ENCODE measurements around the gene CDKN1C. TPM values are rescaled to one million over a fixed set of nuclear protein-coding genes. Genes with fewer than 3 reads are reported as not detected.

CDKN1C gene
- total RNA-seq, 1 donor from 2014 or later, result 1.4 TPM

GRCh38 chr11:2887515-2888195 lies 2.1 kb upstream of the CDKN1C start:
- ATAC-seq (ENCODE audit: low read depth) (no peak), DNase-seq (no peak)
- no peak for TF ChIP-seq CTCF (IDR thresholded peaks at IDR 0.05)
- H3K9me3 Mint-ChIP-seq, result no peaks in the 10 kb centered on the region
- ChIA-PET POLR2A (interaction anchor here (0.8 to 2.5 kb wide), 6 partner anchors 11 to 442 kb away, joined by 3 to 24 read pairs (median 4); a partner anchor contains a TSS), CTCF (interaction anchor here (0.8 to 11.9 kb wide), 10 partner anchors 9 to 467 kb away, joined by 3 to 334 read pairs (median 6); a partner anchor contains a TSS)
- H3K4me3 Mint-ChIP-seq, result peak overlapping the region; percentile 56
- H3K36me3 Mint-ChIP-seq (ENCODE audit: low read depth), result no peaks in the 10 kb centered on the region
- intact Hi-C loops (cut with micrococcal nuclease), result loop anchor here (1.0 to 10.0 kb wide), 8 partner anchors 15 to 693 kb away; partner anchors contain the start of gene TRPM5
- H3K27ac Mint-ChIP-seq, result no peak overlapping the region
- H3K27me3 Mint-ChIP-seq, result peaks cover 5% of the 10 kb centered on the region
- peaks cover 19% of the 10 kb centered on the region for H3K4me1 Mint-ChIP-seq

DNA sequence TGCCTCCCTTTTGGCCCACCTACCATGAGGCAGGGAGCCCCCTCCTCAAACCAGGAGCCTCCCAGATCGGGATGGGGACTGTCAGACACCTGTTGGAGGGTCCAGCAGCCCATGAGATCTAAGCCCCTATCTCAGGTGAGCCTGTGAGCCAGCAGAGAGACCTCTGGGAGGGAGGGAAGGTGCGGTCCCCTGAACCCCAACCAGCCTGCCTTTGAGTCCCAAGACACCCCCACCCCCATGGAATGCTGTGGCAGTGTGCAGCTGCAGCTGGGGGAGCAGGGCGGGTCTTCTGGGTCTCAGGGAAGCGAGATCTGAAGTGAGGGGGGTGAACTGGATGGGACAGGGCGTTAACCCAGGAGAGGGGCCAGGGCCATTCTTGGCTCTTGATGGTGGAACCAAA lies 1.4 kb upstream of the CDKN1C start:
- H3K36me3 Mint-ChIP-seq (ENCODE audit: low read depth), result no peaks in the 10 kb centered on the region
- no peak for TF ChIP-seq CTCF (IDR thresholded peaks at IDR 0.05)
- no peak for ATAC-seq (ENCODE audit: low read depth)
- H3K27me3 Mint-ChIP-seq, result peaks cover 8% of the 10 kb centered on the region
- no peaks in the 10 kb centered on the region for H3K9me3 Mint-ChIP-seq
- H3K4me3 Mint-ChIP-seq, result peak overlapping the region; percentile 65
- CTCF ChIA-PET, result interaction anchor here (0.8 to 11.9 kb wide), 6 partner anchors 10 to 460 kb away, joined by 3 to 334 read pairs (median 8); a partner anchor contains a TSS
- H3K4me1 Mint-ChIP-seq, result peaks cover 15% of the 10 kb centered on the region
- no peak for DNase-seq
- POLR2A ChIA-PET, result interaction anchor here (1.8 to 2.5 kb wide), 2 partner anchors 15 to 353 kb away, joined by 11 to 24 read pairs; a partner anchor contains a TSS
- intact Hi-C loops (cut with micrococcal nuclease), result loop anchor here (5.0 to 10.0 kb wide), 3 partner anchors 95 to 692 kb away; partner anchors contain the start of gene TRPM5
- H3K27ac Mint-ChIP-seq, result no peak overlapping the region

GRCh38 chr11:2886191-2886894 lies 768 bp upstream of the CDKN1C start:
- H3K9me3 Mint-ChIP-seq, result no peaks in the 10 kb centered on the region
- H3K27me3 Mint-ChIP-seq, result peaks cover 8% of the 10 kb centered on the region
- DNase-seq (peak; percentile 40), ATAC-seq (ENCODE audit: low read depth) (no peak)
- no peaks in the 10 kb centered on the region for H3K36me3 Mint-ChIP-seq (ENCODE audit: low read depth)
- intact Hi-C loops (cut with micrococcal nuclease), result loop anchor here (5.0 to 10.0 kb wide), 3 partner anchors 94 to 692 kb away; partner anchors contain the start of gene TRPM5
- no peak for TF ChIP-seq CTCF (IDR thresholded peaks at IDR 0.05)
- H3K27ac Mint-ChIP-seq, result no peak overlapping the region
- peaks cover 9% of the 10 kb centered on the region for H3K4me1 Mint-ChIP-seq
- H3K4me3 Mint-ChIP-seq, result peak overlapping the region; percentile 65
- POLR2A ChIA-PET, result interaction anchor here (1.6 to 2.5 kb wide), 2 partner anchors 15 to 353 kb away, joined by 7 to 11 read pairs; a partner anchor contains a TSS
- CTCF ChIA-PET, result interaction anchor here (2.3 to 11.9 kb wide), 2 partner anchors 354 to 459 kb away, joined by 12 to 334 read pairs; no protein-coding TSS in a partner anchor

GRCh38 chr11:2885017-2885677 lies 428 bp downstream of the CDKN1C start:
- DNase-seq (peak; percentile 50), ATAC-seq (ENCODE audit: low read depth) (peak; percentile 3)
- Mint-ChIP-seq H3K27me3 (peaks cover 9% of the 10 kb centered on the region), H3K9me3 (no peaks in the 10 kb centered on the region), H3K4me1 (peaks cover 9% of the 10 kb centered on the region), H3K4me3 (peak overlapping the region; percentile 90), H3K36me3 (ENCODE audit: low read depth) (no peaks in the 10 kb centered on the region), H3K27ac (no peak overlapping the region)
- ChIA-PET POLR2A (interaction anchor here (0.9 to 1.6 kb wide), 2 partner anchors 17 to 351 kb away, joined by 3 to 7 read pairs; a partner anchor contains a TSS), CTCF (interaction anchor here (11.9 kb wide), 1 partner anchor 353 kb away, joined by 334 read pairs; no protein-coding TSS in a partner anchor)
- intact Hi-C loops (cut with micrococcal nuclease), result loop anchor here (1.0 to 10.0 kb wide), 5 partner anchors 93 to 690 kb away; partner anchors contain the start of genes CARS1, TRPM5 and TSSC4
- no peak for TF ChIP-seq CTCF (IDR thresholded peaks at IDR 0.05)

Data from activated B cell treated with CpG ODN at 0.5 μM for 24 hours (primary cell).